Lower lobe of right lung (tissue), 2 donors: Measurements from ENCODE around the gene ANKS4B. TPM values are rescaled to one million over a fixed set of nuclear protein-coding genes. Genes with fewer than 3 reads are reported as not detected.
"Not testable (repeated sequence)": the region's sequence is repeated elsewhere in the genome, so short reads cannot be mapped to it uniquely, and the experiment has no call there.

Experiments
- ATAC-seq, 2 donors: fragments of 200-7000 bp; cut with Tn5 transposase; one replicate each; pipeline ENCODE4 v1.9.1; 2020 to 2022; ENCODE audit warnings: mild to moderate bottlenecking in 2 of 2, moderate library complexity in 2 of 2
- DNase-seq: peaks from one replicate; pipeline ENCODE4 v3.0.0-alpha.2; 2020
- H3K27ac ChIP-seq: fragments of 200-600 bp; one replicate; pipeline ENCODE4 v1.8.0; 2022
- H3K27me3 ChIP-seq: fragments of 200-600 bp; one replicate; pipeline ENCODE4 v1.8.0; 2022; ENCODE audit warnings: low read depth
- H3K36me3 ChIP-seq: fragments of 200-600 bp; one replicate; pipeline ENCODE4 v1.8.0; 2022; ENCODE audit warnings: mild to moderate bottlenecking
- H3K4me1 ChIP-seq: fragments of 200-600 bp; one replicate; pipeline ENCODE4 v1.8.0; 2022
- H3K4me3 ChIP-seq: fragments of 200-600 bp; one replicate; pipeline ENCODE4 v1.8.0; 2022; ENCODE audit warnings: mild to moderate bottlenecking
- H3K9me3 ChIP-seq: fragments of 200-600 bp; one replicate; pipeline ENCODE4 v1.8.0; 2022
- intact Hi-C: fragments of 100-400 bp; cut with DNase I; formaldehyde crosslinking; loops from one replicate; pipeline ENCODE4 v1.11.0; 2022
- total RNA-seq: library from RNA; stranded (reverse); fragmentation: NEBNext Ultra II Directional; extraction: Animal tissue kit (Norgen Biotek cat#: 25700); gene quantifications from one replicate; pipeline ENCODE4 v1.2.1, GENCODE V29; 2021
- TF ChIP-seq, protein P1 (sequence below): fragments of 200-600 bp; IDR thresholded peaks from one replicate; pipeline ENCODE4 v1.8.0; 2022; ENCODE audit warnings: antibody characterized with exemption, mild to moderate bottlenecking
- donor health status: DM: no; HTN: yes; CAD: no; lungs with severe emphysema.

The ANKS4B gene
- total RNA-seq, 1 donor from 2014 or later: not detected

DNA sequence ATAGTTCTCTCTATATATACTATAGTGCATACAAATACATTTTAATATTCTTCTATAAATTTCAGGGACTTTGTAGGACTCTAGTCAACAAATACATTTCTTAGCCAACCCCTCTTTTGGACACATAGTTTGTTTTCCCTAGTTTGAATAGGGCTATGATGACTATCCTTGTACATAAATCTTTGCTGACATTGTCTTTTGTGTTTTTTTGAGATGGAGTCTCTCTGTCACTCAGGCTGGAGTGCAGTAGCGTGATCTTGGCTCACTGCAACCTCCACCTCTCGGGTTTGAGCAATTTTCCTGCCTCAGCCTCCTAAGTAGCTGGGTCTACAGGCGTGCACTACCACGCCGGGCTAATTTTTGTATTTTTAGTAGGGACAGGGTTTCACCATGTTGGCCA lies 3.3 kb downstream of the ANKS4B start:
- H3K4me3 ChIP-seq: no peak overlapping the region
- no peaks in the 10 kb centered on the region for H3K9me3 ChIP-seq
- ATAC-seq (no peak), DNase-seq (no peak)
- TF ChIP-seq, protein P1, sequence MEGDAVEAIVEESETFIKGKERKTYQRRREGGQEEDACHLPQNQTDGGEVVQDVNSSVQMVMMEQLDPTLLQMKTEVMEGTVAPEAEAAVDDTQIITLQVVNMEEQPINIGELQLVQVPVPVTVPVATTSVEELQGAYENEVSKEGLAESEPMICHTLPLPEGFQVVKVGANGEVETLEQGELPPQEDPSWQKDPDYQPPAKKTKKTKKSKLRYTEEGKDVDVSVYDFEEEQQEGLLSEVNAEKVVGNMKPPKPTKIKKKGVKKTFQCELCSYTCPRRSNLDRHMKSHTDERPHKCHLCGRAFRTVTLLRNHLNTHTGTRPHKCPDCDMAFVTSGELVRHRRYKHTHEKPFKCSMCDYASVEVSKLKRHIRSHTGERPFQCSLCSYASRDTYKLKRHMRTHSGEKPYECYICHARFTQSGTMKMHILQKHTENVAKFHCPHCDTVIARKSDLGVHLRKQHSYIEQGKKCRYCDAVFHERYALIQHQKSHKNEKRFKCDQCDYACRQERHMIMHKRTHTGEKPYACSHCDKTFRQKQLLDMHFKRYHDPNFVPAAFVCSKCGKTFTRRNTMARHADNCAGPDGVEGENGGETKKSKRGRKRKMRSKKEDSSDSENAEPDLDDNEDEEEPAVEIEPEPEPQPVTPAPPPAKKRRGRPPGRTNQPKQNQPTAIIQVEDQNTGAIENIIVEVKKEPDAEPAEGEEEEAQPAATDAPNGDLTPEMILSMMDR: no peak
- no peaks in the 10 kb centered on the region for H3K27me3 ChIP-seq
- H3K36me3 ChIP-seq: no peaks in the 10 kb centered on the region
- H3K4me1 ChIP-seq: no peaks in the 10 kb centered on the region
- intact Hi-C loops: no loop called here
- H3K27ac ChIP-seq: no peak overlapping the region

DNA sequence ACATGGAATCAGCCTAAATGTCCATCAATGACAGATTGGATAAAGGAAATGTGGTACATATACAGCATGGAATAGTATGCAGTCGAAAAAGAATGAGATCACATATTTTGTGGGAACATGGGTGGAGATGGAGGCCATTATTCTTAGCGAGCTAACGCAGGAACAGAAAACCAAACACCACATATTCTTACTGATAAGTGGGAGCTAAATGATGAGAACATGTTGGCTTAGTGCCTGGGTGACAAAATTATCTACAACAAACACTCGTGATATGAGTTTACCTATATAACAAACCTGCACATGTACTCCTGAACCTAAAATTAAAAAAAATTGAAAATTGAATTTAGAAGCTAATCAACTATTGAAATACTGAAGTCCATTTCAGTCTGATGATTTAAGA lies 6.1 kb downstream of the ANKS4B start:
- DNase-seq (no peak), ATAC-seq (no peak)
- H3K9me3 ChIP-seq: no peaks in the 10 kb centered on the region
- intact Hi-C loops: no loop called here
- H3K27me3 ChIP-seq: no peaks in the 10 kb centered on the region
- H3K4me3 ChIP-seq: no peak overlapping the region
- no peaks in the 10 kb centered on the region for H3K36me3 ChIP-seq
- no peaks in the 10 kb centered on the region for H3K4me1 ChIP-seq
- no peak overlapping the region for H3K27ac ChIP-seq
- TF ChIP-seq, protein P1: no peak

DNA sequence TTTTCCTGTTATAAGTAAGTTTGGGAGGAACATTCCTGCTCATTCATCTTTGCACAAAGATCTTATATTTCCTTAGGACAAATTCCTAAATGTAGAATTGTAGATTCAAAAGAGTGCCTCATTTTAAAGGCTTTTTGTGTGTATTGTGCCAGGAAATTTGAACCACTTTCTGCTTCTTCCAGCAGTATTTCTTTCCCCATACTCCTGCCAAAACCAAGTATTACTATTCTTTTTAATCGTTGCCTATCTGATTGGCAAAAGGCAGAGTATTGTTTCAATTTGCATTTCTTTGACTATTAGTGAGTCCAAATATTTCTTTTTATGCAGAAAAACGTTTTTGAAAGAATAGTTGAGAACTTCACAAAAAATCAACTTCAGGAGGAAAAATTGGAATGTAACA lies 9.3 kb downstream of the ANKS4B start:
- no peak for DNase-seq
- no peaks in the 10 kb centered on the region for H3K9me3 ChIP-seq
- no peaks in the 10 kb centered on the region for H3K27me3 ChIP-seq
- H3K27ac ChIP-seq: no peak overlapping the region
- TF ChIP-seq, protein P1: no peak
- no peak for ATAC-seq
- intact Hi-C loops: no loop called here
- no peak overlapping the region for H3K4me3 ChIP-seq
- H3K4me1 ChIP-seq: no peaks in the 10 kb centered on the region
- no peaks in the 10 kb centered on the region for H3K36me3 ChIP-seq

DNA sequence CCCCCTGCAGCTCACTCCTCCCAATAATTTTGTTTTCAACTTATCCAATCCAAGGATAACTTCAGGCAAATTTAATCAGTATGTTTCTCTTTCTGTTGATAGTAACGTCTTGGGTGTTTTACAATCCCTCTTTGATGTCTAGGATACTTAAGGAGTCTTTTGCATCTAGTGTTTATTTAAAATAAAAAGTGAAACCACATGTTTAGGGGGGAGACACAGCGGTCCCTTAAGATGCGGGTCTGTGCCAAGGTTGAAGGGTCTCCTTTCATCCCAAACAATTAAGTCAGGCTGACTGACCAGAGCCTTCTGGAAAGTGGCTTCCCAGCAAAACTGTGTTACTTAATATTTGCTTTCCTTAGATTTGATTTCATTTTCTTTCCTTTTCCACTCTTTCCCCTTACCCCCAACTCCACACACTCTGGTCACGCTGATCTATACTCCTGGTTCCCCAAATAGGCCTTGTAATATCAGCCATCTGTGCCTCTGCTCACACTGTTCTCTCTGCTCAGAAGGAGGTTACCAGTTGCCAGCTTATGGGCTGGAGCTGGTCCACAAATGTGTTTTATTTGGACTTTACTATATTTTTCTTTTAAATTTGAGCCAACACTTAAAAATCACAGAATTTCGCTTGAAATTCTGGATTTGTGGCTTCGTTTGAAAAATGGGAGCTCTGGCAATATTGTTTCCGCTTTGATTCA lies 11.2 kb downstream of the ANKS4B start:
- no peak for ATAC-seq
- H3K9me3 ChIP-seq: no peaks in the 10 kb centered on the region
- H3K4me3 ChIP-seq: no peak overlapping the region
- H3K27me3 ChIP-seq: no peaks in the 10 kb centered on the region
- H3K36me3 ChIP-seq: no peaks in the 10 kb centered on the region
- intact Hi-C loops: no loop called here
- no peak overlapping the region for H3K27ac ChIP-seq
- no peaks in the 10 kb centered on the region for H3K4me1 ChIP-seq
- TF ChIP-seq, protein P1: no peak
- no peak for DNase-seq

DNA sequence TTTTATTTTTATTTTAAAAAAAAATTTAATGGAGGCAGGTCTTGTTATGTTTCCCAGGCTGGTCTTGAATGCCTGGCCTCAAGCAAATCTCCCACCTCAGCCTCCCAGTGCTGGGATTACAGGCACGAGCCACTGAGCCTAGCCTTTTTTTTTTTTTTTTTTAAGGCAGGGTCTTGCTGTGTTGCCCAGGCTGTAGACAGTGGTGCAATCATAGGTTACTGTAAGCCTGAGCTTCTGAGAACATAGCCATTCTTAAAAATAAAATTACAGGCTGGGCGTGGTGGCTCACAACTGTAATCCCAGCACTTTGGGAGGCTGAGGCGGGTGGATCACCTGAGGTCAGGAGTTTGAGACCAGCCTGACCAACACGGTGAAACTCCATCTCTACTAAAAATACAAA lies 14.7 kb downstream of the ANKS4B start:
- H3K4me1 ChIP-seq, H3K27ac ChIP-seq, H3K36me3 ChIP-seq, H3K27me3 ChIP-seq, ATAC-seq, DNase-seq, intact Hi-C loops, H3K9me3 ChIP-seq, H3K4me3 ChIP-seq: not testable (repeated sequence)

DNA sequence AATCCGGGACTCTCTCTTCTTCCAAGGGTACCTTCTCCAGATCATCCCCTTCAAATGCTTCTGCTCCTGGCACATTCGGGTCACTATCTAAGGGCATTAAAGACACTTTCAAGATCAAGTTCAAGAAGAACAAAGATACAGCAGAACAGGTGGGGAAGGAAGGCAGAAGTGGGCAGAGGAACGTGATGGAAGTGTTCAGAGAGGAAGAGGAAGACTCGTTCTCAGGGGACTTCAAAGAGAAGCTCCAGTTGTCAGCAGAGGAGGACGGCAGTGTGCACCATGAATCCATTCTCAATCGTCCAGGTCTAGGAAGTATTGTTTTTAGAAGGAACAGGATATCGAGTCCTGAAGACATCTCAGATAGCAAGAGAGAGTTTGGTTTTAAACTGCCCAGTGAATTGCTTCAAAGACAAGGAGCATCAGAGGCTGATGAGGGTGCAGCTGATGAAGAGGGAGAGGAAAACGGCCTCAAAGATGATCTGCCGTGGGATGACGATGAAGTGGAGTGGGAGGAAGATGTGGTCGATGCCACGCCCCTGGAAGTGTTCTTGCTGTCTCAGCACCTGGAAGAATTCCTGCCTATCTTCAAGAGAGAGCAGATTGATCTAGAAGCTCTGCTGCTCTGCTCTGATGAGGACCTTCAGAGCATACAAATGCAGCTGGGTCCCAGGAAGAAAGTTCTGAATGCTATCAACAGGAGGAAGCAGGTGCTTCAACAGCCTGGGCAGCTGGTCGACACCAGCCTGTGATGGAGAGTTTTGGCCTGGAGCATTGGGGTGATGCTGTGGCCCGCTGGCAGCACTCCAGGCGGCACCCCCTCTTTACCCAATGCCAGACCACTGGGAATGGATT lies 16.8 kb downstream of the ANKS4B start:
- TF ChIP-seq, protein P1: no peak
- no peak for ATAC-seq
- no peak for DNase-seq
- H3K27me3 ChIP-seq: peaks cover 6% of the 10 kb centered on the region
- no peaks in the 10 kb centered on the region for H3K36me3 ChIP-seq
- H3K27ac ChIP-seq: no peak overlapping the region
- H3K9me3 ChIP-seq: no peaks in the 10 kb centered on the region
- H3K4me1 ChIP-seq: no peaks in the 10 kb centered on the region
- intact Hi-C loops: no loop called here
- H3K4me3 ChIP-seq: no peak overlapping the region
